GM12891 (cell line): ENCODE measurements around the gene MIEF1.

ENCODE experiments used
- PAX5 ChIP-seq: IDR thresholded peaks from 2 replicates; pipeline ENCODE4 v1.6.1; 2011; ENCODE audit warnings: low read length, moderate library complexity, mild to moderate bottlenecking; ENCODE audit not compliant: insufficient read depth, severe bottlenecking
- POLR2A ChIP-seq: IDR thresholded peaks from 2 replicates; pipeline ENCODE4 v1.6.1; 2011; ENCODE audit warnings: low read depth, low read length, control low read depth
- POLR2AphosphoS5 ChIP-seq: IDR thresholded peaks from 2 replicates; pipeline ENCODE4 v1.6.1; 2011; ENCODE audit warnings: low read depth, low read length, control low read depth
- POU2F2 ChIP-seq: IDR thresholded peaks from 2 replicates; pipeline ENCODE4 v1.6.1; 2011; ENCODE audit warnings: low read depth, mild to moderate bottlenecking, control low read depth, low read length, moderate library complexity
- TAF1 ChIP-seq: IDR thresholded peaks from 2 replicates; pipeline ENCODE4 v1.6.1; 2011; ENCODE audit warnings: low read depth, low read length, control low read depth

- TF ChIP-seq POLR2A (peak; percentile 99), POLR2AphosphoS5 (peak; percentile 99), TAF1 (peak; percentile 99), PAX5 (no peak), POU2F2 (peak; percentile 86)
Measured at GRCh38 chr22:39520226-39521105, 18.4 kb downstream of the MIEF1 start, which contains the start of gene ATF4.
